Stimulated activated CD8-positive, alpha-beta memory T cell treated with anti-CD3 and anti-CD28 coated beads, Interleukin-2, amount 100 ng/mL, for 1 hour (primary cell): ENCODE measurements around the gene DPH7.
A peak's percentile ranks its signal among the peaks of the same experiment; 100 is the strongest.
"Not testable (repeated sequence)": the region's sequence is repeated elsewhere in the genome, so short reads cannot be mapped to it uniquely, and the experiment has no call there.

Experiments
- DNase-seq, 2 donors: peaks; one replicate each; pipeline ENCODE4 v3.0.0-alpha.2; 2020; ENCODE audit warnings: low read depth in 2 of 2

The DPH7 gene

GRCh38 chr9:137606005-137606621 lies 27.4 kb upstream of the DPH7 start:
- no peak for DNase-seq

GRCh38 chr9:137605121-137606004 lies 26.6 kb upstream of the DPH7 start, which contains the start of gene ARRDC1:
Gene ARRDC1 (plus strand): TSS chr9:137605686. CDS start chr9:137605718, 32 bp downstream.
- DNase-seq = peak; percentile 90 to 92

- DNase-seq = no peak
These were observed 25.8 kb upstream of the DPH7 start for GRCh38 chr9:137604345-137605086.

GRCh38 chr9:137603879-137604278 lies 25.2 kb upstream of the DPH7 start:
- no peak for DNase-seq

- DNase-seq = no peak
These were observed 23.9 kb upstream of the DPH7 start for GRCh38 chr9:137602661-137603060.

GRCh38 chr9:137598943-137599342 lies 20.2 kb upstream of the DPH7 start:
- DNase-seq = no peak

- DNase-seq = not testable (repeated sequence)
These were observed 17.9 kb upstream of the DPH7 start for GRCh38 chr9:137596577-137596976.

- no peak for DNase-seq
These were observed 14.5 kb upstream of the DPH7 start for GRCh38 chr9:137593176-137593575.

- DNase-seq = no peak
These were observed 14.0 kb upstream of the DPH7 start for GRCh38 chr9:137592767-137593166.

- DNase-seq = peak; percentile 80 to 82
These were observed 12.0 kb upstream of the DPH7 start, which contains the start of gene ZMYND19 for GRCh38 chr9:137590469-137591383. Gene ZMYND19 (minus strand): TSS chr9:137590512. CDS start chr9:137590263, 249 bp downstream.

GRCh38 chr9:137590123-137590468 lies 11.4 kb upstream of the DPH7 start:
- DNase-seq = no peak

- no peak for DNase-seq
These were observed 10.9 kb upstream of the DPH7 start for GRCh38 chr9:137589441-137590122.

GRCh38 chr9:137588891-137589290 lies 10.2 kb upstream of the DPH7 start:
- DNase-seq = no peak

GRCh38 chr9:137588311-137588710 lies 9.6 kb upstream of the DPH7 start:
- no peak for DNase-seq

- no peak for DNase-seq
These were observed 8.1 kb upstream of the DPH7 start for GRCh38 chr9:137586854-137587253.

- DNase-seq = no peak
These were observed 5.2 kb upstream of the DPH7 start for GRCh38 chr9:137583957-137584356.

- DNase-seq = no peak
These were observed 4.6 kb upstream of the DPH7 start for GRCh38 chr9:137583347-137583746.

- no peak for DNase-seq
These were observed 3.6 kb upstream of the DPH7 start for GRCh38 chr9:137582286-137582860.

- no peak for DNase-seq
These were observed 2.9 kb upstream of the DPH7 start for GRCh38 chr9:137581361-137582285.
